Measurements from ENCODE around the gene BBX.
"Not testable (repeated sequence)": the region's sequence is repeated elsewhere in the genome, so short reads cannot be mapped to it uniquely, and the experiment has no call there.

BBX gene

GRCh38 chr3:107687056-107687581, 164.4 kb downstream of the BBX start:
- DNase-seq (ENCODE audit: low read depth): no peak

DNA sequence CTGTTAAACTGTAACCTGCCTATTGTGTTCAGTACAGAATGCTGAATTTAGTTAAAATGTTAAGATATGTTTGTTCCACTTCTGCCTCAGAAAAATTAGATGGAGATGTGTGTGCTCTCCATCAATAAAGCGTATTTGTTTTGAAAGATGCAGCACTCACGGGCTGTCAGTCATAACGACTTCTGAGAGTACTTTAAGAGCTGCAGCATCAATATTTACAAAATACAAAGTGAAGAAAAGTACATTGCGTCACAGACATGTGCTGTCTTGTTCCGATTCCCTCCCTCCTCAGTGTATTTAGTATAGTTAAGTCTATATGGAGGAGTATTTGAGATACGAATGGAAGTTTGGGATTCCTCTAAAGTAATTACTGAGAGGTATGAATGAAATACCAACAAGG, 166.6 kb downstream of the BBX start:
- no peak for DNase-seq (ENCODE audit: low read depth)

DNA sequence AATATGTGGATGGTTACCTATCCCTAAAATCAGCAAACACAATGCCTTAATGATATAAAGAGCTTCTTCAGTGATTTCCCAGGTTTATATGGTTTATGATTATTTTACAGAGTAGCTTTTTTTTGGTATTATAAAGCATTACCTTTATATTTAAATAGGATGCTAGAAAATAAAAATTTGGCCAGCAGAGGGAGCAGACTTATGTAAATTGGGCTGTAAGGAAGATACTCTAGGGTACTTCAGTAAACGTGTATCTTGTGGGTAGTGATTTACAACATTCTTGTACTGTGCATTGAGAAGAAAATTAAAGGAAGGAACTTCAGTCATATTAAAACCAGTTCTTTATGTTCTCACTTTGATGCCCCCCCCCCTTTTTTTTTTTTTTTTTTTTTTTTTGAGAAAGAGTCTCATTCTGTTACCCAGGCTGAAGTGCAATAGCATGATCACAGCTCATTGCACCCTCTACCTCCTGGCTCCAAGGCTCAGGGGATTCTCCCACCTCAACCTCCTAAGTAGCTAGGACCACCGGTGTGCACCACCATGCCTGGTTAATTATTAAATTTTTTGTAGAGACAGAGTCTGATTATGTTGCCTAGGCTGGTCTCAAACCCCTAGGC, 167.9 kb downstream of the BBX start:
- DNase-seq (ENCODE audit: low read depth): no peak

- DNase-seq (ENCODE audit: low read depth): not testable (repeated sequence)
These were observed 169.2 kb downstream of the BBX start for GRCh38 chr3:107691984-107692383.

GRCh38 chr3:107697348-107697747, 174.6 kb downstream of the BBX start:
- DNase-seq (ENCODE audit: low read depth): not testable (repeated sequence)

DNA sequence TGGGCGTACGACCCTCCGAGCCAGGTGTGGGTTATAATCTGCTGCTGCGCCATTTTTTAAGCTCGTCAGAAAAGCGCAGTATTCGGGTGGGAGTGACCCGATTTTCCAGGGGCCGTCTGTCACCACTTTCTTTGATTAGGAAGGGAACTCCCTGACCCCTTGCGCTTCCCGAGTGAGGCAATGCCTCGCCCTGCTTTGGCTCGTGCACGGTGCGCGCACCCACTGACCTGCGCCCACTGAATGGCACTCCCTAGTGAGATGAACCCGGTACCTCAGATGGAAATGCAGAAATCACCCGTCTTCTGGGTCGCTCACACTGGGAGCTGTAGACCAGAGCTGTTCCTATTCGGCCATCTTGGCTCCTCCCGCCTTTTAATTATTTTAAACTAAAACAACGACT, 175.1 kb downstream of the BBX start:
- not testable (repeated sequence) for DNase-seq (ENCODE audit: low read depth)

DNA sequence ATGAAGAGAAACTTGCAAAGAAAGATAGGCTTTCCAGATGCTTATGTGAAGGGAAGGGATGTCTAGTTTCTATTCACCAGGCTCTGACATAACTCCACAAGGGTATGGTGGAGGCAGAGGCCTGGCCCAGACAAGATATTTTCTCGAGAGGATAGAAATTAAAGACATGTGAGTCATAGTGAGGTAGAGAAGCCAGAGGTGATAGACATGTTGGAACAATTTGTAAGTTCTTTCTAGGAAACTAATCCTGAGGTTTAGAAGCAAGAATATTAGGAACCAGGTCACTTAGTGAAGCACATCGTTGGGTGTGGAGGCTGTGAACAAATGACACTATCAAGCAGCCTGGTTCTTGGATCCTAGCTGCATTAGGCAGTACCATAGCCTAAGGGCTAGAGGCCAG, 176.9 kb downstream of the BBX start:
- DNase-seq (ENCODE audit: low read depth): no peak

GRCh38 chr3:107701299-107701698, 178.5 kb downstream of the BBX start:
- no peak for DNase-seq (ENCODE audit: low read depth)

DNA sequence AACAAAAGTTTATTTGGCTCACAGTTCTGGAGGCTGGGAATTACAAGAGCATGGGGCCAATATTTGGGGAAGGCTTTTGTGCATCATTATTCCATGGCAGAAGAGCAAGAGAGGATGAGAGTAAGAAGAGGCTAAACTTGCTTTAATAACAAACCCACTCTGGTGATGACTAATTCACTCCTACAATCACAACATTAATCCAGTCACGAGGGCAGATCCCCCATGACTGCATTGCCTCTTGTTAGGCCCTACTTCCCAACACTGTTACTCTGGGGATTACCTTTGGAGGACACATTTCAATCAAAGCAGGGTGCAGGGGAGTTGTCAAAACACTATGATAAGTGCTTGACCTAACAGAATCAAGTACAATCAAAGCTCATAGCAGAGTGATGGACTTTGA, 181.7 kb downstream of the BBX start:
- DNase-seq (ENCODE audit: low read depth): no peak

GRCh38 chr3:107705046-107705445, 182.3 kb downstream of the BBX start:
- no peak for DNase-seq (ENCODE audit: low read depth)

GRCh38 chr3:107710851-107711250, 188.1 kb downstream of the BBX start:
- DNase-seq (ENCODE audit: low read depth): no peak

DNA sequence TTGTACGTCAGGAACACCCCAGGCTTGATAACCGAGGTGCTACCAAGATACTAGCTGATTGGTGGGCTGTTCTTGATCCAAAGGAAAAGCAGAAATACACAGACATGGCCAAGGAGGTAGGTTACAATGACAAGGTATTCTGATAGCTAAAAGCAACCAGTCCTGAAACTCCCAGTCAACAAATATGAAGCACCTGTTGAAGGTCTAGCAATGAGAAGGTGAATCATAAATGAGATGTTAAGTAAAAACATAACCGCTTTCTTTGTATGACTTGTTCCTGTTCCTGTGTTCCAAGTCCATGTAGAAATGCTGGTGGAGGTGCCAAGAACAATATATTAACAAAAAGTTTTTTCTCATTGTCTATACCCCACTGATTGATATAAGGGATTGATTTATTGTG, 194.0 kb downstream of the BBX start:
- no peak for DNase-seq (ENCODE audit: low read depth)

DNA sequence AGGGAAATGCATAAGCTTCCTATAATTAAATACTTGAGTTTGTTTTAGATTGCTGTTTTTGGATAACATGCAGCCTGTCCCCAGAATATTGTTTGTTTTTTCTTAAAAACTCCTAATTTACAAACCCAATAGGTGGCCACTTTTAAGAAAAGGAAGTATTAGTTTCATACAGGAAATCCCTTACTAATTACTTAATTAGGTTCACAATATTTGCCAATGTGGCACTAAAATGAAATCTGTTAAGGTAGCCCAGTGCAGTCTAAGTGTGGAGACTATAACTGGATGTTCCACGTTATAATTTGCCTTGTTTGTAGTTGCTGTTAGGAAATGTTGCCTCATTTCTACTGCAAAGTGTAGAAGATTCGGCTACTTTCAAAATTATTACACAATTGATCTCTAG, 195.8 kb downstream of the BBX start:
- DNase-seq (ENCODE audit: low read depth): no peak

DNA sequence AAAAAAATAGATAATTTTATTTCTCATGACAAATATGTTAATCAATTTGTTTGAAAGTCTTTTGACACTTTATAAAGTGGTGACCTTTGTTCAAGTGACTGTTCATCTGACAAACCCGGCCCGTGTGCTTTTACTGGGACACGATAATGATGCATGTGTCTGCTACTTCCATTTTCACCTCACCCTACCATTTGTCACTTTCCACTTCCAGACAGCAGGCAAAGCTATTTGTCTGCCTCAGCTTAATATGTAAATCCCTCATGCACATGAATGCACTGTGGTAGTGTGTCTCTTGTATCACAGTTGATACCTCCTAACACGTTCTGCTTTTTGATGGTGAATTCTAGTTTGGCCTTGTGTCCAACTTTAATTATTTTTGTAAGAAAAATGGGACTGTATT, 204.3 kb downstream of the BBX start:
- no peak for DNase-seq (ENCODE audit: low read depth)

DNA sequence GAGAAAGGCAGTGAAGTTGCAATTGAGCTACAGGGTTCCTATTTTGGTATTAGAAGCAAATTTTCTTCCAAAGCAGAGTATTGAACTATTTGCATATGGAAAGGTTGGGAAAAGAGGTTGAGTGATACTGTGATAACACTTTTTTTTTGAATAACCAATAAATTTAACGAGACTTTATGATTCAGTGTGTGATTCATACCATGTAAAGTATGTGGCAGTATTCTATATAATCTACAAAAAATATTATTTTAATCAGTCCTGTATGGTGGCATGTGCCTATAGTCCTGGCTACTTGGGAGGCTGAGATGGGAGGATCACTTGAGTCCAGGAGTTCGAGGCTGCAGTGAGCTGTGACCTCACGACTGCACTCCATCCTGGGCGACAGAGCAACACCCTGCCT, 206.9 kb downstream of the BBX start:
- no peak for DNase-seq (ENCODE audit: low read depth)

DNA sequence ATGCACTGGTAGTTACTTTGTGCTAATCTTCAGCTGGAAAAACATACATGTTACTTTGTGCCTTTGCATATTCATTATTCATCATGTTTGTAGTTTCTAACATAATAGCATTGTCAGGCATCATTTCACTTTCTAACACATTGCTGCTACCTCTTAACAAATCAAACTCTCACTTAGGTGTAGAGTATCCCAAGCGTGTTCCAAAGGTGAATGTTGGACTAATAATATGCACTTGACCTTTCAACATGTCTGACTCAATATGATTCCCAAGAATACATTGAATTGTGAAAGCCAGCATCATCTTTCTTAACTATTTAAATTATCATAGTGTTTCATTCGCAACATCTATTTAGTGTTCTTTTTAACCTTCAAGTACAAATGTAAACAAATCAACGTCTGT, 211.6 kb downstream of the BBX start:
- no peak for DNase-seq (ENCODE audit: low read depth)

DNA sequence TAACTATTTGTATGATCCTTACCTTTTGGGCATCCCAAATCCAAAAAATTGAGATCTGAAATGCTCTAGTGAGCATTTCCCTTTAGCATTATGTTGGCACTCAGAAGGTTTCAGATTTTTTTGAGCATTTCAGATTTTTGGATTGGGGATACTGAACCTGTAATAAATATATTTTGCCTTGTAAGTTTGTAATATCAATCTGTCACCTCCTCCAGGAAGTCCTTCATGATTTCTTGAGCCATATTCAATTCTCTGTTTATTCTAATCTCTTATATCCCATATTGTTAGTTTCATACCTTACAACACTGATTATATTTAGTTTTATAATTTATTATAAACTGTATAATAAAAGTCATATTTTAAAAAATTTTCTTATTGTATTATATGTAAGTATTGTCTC, 215.2 kb downstream of the BBX start:
- no peak for DNase-seq (ENCODE audit: low read depth)

DNA sequence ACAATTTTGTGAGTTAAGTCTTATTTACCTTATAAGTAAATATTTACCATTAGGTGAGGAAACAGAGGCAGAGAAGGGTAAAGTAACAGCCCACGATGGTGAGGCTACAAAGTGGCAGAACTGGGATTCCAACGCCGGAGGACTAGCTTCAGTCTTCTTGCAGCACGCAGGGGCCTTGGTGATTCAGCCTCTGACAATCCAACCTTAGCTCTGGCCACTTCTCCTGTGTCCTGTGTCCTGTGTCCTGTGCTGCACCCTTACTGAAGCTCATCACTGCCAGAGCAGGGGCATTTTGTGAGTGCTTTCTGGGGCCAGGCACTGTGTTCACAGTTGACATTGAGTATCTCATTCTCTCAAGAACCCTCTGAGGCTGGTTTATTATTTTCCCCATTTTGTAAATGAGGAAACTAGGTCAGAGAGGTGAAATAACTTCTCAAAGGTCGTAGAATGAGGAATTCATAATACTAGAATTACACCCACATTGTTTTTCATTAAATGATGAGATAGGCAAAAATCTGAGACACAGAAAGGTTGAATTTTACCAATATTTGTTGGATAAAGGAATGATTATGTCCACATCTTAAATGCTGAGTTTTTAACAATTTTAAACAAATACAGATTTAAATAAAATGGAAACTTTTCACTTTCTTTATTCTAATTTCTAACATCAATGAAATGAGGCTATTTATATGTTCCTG, 215.9 kb downstream of the BBX start:
- no peak for DNase-seq (ENCODE audit: low read depth)

DNA sequence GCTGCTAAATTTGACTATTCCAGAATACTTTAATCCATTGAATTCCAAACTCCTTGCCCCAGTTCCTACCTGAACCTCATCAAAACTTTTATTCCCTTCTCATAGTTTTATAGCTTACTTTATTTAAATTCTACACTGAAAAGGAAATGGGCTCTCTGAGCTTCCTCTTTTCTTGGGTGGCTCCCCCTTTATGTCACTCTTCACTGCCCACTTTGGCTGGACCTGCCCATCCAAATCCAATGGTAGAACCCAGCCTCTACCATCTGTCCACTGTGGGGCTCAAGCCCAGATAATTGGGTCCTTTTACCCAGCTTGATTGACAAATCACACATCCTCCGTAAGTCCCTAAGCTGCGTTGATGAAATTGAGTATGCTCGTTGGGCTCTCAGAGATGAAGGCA, 216.5 kb downstream of the BBX start:
- DNase-seq (ENCODE audit: low read depth): no peak

- no peak for DNase-seq (ENCODE audit: low read depth)
These were observed 218.5 kb downstream of the BBX start for GRCh38 chr3:107740992-107741896.

GRCh38 chr3:107745354-107745753, 222.6 kb downstream of the BBX start:
- no peak for DNase-seq (ENCODE audit: low read depth)

- no peak for DNase-seq (ENCODE audit: low read depth)
These were observed 229.6 kb downstream of the BBX start for GRCh38 chr3:107752202-107752990.
